HepG2 (cell line): ENCODE results near the gene WNT1. TPM values are rescaled to one million over a fixed set of nuclear protein-coding genes. Genes with fewer than 3 reads are reported as not detected.

Source experiments
- BATF2 ChIP-seq: sonication (generic); formaldehyde crosslinking; IDR thresholded peaks from 2 replicates; pipeline ENCODE4 v1.8.0; 2022; ENCODE audit warnings: mild to moderate bottlenecking, missing genetic modification reagents, moderate library complexity
- CERS6 ChIP-seq: sonication (generic); formaldehyde crosslinking; IDR thresholded peaks from 2 replicates; pipeline ENCODE4 v1.5.0; 2020; ENCODE audit warnings: missing genetic modification reagents
- FOXP1 ChIP-seq, 2 experiments: fragments of 450-650 bp in 1 of 2; IDR thresholded peaks; 2 replicates each; pipeline ENCODE4 v1.6.1; 2017 to 2018; ENCODE audit warnings: antibody characterized with exemption in 1 of 2
- HMGXB4 ChIP-seq, 2 experiments: sonication (generic) in 1 of 2; formaldehyde crosslinking in 1 of 2; IDR thresholded peaks; 2 replicates each; pipeline versions ENCODE4 v1.4.0 to v1.6.1; 2018 to 2020; ENCODE audit warnings: missing genetic modification reagents in 2 of 2, borderline replicate concordance in 1 of 2, low read depth in 1 of 2, mild to moderate bottlenecking in 1 of 2, missing biosample characterization in 1 of 2
- IRF1 ChIP-seq: sonication (generic); formaldehyde crosslinking; IDR thresholded peaks from 2 replicates; pipeline ENCODE4 v1.4.0; 2020; ENCODE audit warnings: low read depth, mild to moderate bottlenecking, missing genetic modification reagents
- NFATC3 ChIP-seq: sonication (generic); formaldehyde crosslinking; IDR thresholded peaks from 2 replicates; pipeline ENCODE4 v1.5.1; 2020; ENCODE audit warnings: mild to moderate bottlenecking, missing genetic modification reagents
- NRL ChIP-seq: sonication (generic); formaldehyde crosslinking; IDR thresholded peaks from 2 replicates; pipeline ENCODE4 v1.5.0; 2020; ENCODE audit warnings: missing genetic modification reagents, mild to moderate bottlenecking, moderate library complexity, borderline replicate concordance
- SIN3A ChIP-seq: IDR thresholded peaks from 2 replicates; pipeline ENCODE4 v1.6.1; 2011; ENCODE audit warnings: low read depth, mild to moderate bottlenecking, control low read depth, low read length, borderline replicate concordance
- TCF12 ChIP-seq, 2 experiments: fragments of 450-650 bp in 1 of 2; sonication (generic) in 1 of 2; formaldehyde crosslinking in 1 of 2; IDR thresholded peaks; 2 replicates each; pipeline versions ENCODE4 v1.6.1 to v1.8.0; 2017 to 2022; ENCODE audit warnings: antibody characterized with exemption in 1 of 2, mild to moderate bottlenecking in 1 of 2, missing genetic modification reagents in 1 of 2, moderate library complexity in 1 of 2
- UBTF ChIP-seq: sonication (generic); formaldehyde crosslinking; IDR thresholded peaks from 2 replicates; pipeline ENCODE4 v1.4.0; 2020; ENCODE audit warnings: mild to moderate bottlenecking, missing genetic modification reagents
- ZFP41 ChIP-seq: sonication (generic); formaldehyde crosslinking; IDR thresholded peaks from 2 replicates; pipeline ENCODE4 v1.4.0; 2020; ENCODE audit warnings: mild to moderate bottlenecking, missing genetic modification reagents, borderline replicate concordance
- ZNF264 ChIP-seq: sonication (generic); formaldehyde crosslinking; IDR thresholded peaks from 2 replicates; pipeline ENCODE4 v1.4.0; 2020; ENCODE audit warnings: missing genetic modification reagents
- ZNF350 ChIP-seq: sonication (generic); formaldehyde crosslinking; IDR thresholded peaks from 2 replicates; pipeline ENCODE4 v1.4.0; 2020; ENCODE audit warnings: mild to moderate bottlenecking, low read depth, missing genetic modification reagents, borderline replicate concordance
- ZNF513 ChIP-seq: sonication (generic); formaldehyde crosslinking; conservative IDR thresholded peaks from 2 replicates; pipeline ENCODE4 v1.5.0; 2020; ENCODE audit warnings: missing genetic modification reagents
- ZNF546 ChIP-seq: sonication (generic); formaldehyde crosslinking; conservative IDR thresholded peaks from 2 replicates; pipeline ENCODE4 v1.8.1; 2023; ENCODE audit warnings: mild to moderate bottlenecking, missing genetic modification reagents
- ZNF569 ChIP-seq: sonication (generic); formaldehyde crosslinking; IDR thresholded peaks from 2 replicates; pipeline ENCODE4 v1.5.0; 2020; ENCODE audit warnings: mild to moderate bottlenecking, missing genetic modification reagents, moderate library complexity, borderline replicate concordance
- ZNF800 ChIP-seq: sonication (generic); formaldehyde crosslinking; IDR thresholded peaks from 2 replicates; pipeline ENCODE4 v1.4.0; 2020; ENCODE audit warnings: missing genetic modification reagents
- ZSCAN30 ChIP-seq: sonication (generic); formaldehyde crosslinking; IDR thresholded peaks from 2 replicates; pipeline ENCODE4 v1.5.0; 2020; ENCODE audit warnings: mild to moderate bottlenecking, missing genetic modification reagents
- polyA plus RNA-seq, 8 experiments: library from polyadenylated mRNA; depleted of rRNA in 3 of 8; stranded (reverse) in 7 of 8; unstranded in 1 of 8; fragments of >200 nt; fragmentation: Illumina TruSeq in 4 of 8; extraction: Trizol in 4 of 8; gene quantifications; 2 replicates each; pipeline versions ENCODE4 v1.2.1 to v1.2.3, GENCODE V29; 2011 to 2016; ENCODE audit warnings: low read depth in 4 of 8, missing spikeins in 1 of 8, mixed read lengths in 1 of 8; ENCODE audit not compliant: insufficient read depth in 1 of 8
- total RNA-seq, 5 experiments: library from RNA; depleted of rRNA; stranded (reverse); fragments of >200 nt; fragmentation: Illumina TruSeq; extraction: Trizol; gene quantifications; 2 replicates each; pipeline ENCODE4 v1.2.3, GENCODE V29; 2016; ENCODE audit warnings: low read depth in 1 of 5

WNT1 gene
- total and polyA plus RNA-seq, 2 of the 13 experiments (the other 11 are each of a cell fraction or from before 2014, with no cell fraction given) = not detected

GRCh38 chr12:48978291-48978740, at the start of gene WNT1 (continued):
- no peak for TF ChIP-seq ZNF350 (CRISPR knock-in tag)
- no peak for TF ChIP-seq ZSCAN30 (CRISPR knock-in tag)
- TF ChIP-seq ZNF800 (CRISPR knock-in tag) = peak; percentile 97
- TF ChIP-seq CERS6 (CRISPR knock-in tag) = no peak
- TF ChIP-seq UBTF (CRISPR knock-in tag) = 0 out of 2 replicates have a peak, but pooled peaks have one; percentile 3
- no peak for TF ChIP-seq ZNF546 (CRISPR knock-in tag)
- TF ChIP-seq FOXP1 (IDR thresholded peaks at IDR 0.05) = no peak
- no peak for TF ChIP-seq FOXP1 (CRISPR knock-in tag; IDR thresholded peaks at IDR 0.05)
- no peak for TF ChIP-seq BATF2 (CRISPR knock-in tag)
- no peak for TF ChIP-seq SIN3A
- peak in 1 of 2 experiments; percentile 1; a peak in 1 of 4 replicates for TF ChIP-seq HMGXB4 (CRISPR knock-in tag; IDR thresholded peaks at IDR 0.05; ENCODE audit: borderline replicate concordance in 1 of 2, low read depth in 1 of 2)
- no peak for TF ChIP-seq ZNF569 (CRISPR knock-in tag)
- TF ChIP-seq NRL (CRISPR knock-in tag) = peak; percentile 16; the same call in 1 of the 2 replicates
- TF ChIP-seq ZFP41 (CRISPR knock-in tag) = no peak
- no peak for TF ChIP-seq IRF1 (CRISPR knock-in tag)
- TF ChIP-seq ZNF513 (CRISPR knock-in tag) = no peak
- no peak for TF ChIP-seq NFATC3 (CRISPR knock-in tag)
- no peak for TF ChIP-seq ZNF264
- no peak for TF ChIP-seq TCF12 (IDR thresholded peaks at IDR 0.05)
- no peak for TF ChIP-seq TCF12 (CRISPR knock-in tag; IDR thresholded peaks at IDR 0.05)
